NCI-H187 treated with DMSO at 0.1 percent for 48 hours (cell line): ENCODE data around the gene CRYBB3.
"Not testable (repeated sequence)": the region's sequence is repeated elsewhere in the genome, so short reads cannot be mapped to it uniquely, and the experiment has no call there.

ENCODE experiments used
- DNase-seq: peaks from one replicate; lab custom pipeline; 2025; lab: John Stamatoyannopoulos, UW

The CRYBB3 gene

DNA sequence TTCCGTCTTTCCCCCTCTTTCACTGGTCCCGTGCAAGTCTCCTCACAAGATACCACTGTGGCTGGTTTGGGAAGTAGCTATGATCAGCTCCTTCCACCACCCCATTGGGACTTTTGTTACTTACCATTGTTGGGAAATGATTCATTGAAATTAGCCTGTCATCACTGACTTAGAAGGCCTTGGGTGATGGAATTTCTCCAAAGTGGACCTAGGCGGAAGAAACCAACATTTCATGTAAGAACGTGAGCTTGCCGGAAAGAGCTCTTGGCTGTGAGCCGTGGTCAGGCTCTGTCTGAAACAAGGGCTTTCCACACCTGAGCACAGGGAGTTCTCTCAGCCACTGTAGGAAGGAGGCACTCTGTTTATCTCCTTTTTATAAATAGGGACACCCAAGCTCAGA lies 23.5 kb upstream of the CRYBB3 start:
- no peak for DNase-seq

DNA sequence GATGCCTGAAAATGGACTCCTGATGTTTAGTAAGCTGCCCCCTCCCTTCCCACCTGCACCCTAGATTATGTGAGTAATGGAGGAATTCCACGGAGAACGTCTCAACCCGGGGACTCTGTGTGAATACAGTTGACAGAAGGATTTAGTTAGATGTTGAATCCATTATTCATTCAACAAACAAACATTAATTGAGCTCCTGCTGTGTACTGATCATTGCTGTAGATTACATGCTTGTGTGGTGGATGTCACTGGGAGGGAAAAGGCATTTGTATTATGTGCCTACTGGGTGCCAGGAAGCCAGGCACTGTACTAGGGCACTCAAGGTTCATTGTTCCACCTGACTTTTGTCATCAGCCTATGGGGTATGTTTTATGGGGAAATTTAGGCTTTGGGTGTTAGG lies 22.9 kb upstream of the CRYBB3 start:
- DNase-seq: no peak

DNA sequence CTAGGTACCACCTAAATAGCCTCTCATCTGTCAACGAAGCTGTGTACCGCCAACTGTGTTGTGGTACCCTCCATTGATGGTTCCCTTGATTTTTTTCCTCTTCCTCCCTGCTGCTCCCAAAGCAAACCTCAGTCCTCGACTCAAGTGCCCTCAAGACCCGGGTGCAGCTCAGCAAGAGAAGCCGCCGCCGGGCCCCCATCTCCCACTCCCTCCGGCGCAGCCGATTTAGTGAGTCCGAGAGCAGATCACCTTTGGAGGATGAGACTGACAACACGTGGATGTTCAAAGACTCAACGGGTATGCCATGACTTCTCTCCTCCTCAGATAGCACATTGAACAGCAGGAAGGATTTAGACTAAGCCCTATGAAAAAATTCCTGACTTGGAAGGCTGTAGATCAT lies 22.4 kb upstream of the CRYBB3 start:
- no peak for DNase-seq

DNA sequence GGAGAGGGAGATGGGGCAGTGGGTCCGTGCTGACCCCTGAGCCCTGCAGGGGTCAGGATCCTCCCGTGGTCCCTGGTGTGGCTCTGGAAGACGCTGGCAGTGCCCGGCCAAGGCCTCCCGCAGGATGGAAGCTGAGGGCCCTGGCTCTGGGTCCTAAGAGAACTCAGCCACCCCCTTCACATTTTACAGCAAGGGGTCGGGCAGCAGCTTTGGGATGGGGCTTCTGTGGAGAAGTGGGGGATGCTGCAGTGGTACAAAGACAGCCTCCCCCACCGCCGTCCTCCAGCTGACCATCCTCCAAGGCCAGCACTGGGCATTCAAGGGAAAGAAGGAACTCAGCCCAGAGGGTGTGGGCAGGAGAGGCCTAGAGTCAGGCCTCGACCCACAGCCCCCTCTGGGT lies 21.8 kb upstream of the CRYBB3 start:
- DNase-seq: no peak

DNA sequence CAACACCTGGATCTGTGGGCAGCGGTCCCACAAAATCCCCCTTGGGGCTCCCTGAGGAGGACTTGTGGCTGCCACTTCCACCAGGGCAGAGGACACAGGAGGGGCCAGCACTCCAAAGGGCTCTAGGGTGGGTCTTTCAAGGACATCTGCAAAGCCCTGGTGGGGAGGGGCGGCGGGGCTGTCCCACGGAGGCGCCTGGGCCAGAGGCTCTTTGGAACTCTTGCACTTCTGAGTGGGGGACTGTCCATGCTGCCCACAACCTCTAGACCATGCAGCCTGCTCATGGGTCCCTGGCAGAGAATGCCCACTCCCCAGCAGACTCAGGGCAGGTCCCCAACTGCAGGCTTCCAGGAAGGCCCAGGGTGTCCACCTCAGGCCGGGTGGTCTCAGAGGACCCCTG lies 21.3 kb upstream of the CRYBB3 start:
- DNase-seq: not testable (repeated sequence)

DNA sequence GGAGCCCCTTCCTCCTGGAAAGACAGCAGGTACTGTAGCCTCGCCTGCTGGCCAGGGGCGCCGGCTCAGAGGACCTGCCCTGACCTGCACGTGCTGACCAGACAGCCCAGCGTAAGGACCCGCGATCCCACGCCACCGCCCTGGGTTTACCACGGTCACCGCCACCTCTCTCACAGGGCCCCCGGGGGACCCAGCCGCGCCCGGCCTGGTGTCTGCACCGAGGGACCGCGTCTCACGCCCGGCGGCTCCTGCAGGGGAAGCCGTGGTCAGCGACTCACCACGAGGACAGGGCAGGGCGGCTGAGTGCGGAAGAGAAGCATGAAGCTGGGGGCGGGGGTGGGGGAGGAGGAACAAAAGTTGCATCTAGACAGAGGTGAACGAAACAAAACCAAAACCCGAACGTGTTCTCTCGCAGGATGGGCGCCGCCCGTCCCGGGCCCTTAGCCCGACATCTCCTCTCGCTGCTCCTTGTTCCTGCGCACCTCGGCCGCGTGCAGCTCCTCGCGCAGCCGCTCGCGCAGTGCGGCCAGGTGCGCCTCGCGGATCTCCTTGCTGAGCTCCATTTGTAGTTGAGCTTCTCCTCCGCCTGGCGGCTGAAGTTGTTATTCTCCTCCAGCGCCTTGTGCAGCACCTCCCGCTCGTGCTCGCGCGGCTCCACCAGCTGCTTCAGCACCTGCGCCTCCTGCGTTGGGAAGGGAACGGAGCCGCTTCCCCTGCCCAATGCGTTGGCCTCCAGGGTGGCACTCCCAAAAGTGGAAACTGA lies 20.6 kb upstream of the CRYBB3 start:
- not testable (repeated sequence) for DNase-seq

DNA sequence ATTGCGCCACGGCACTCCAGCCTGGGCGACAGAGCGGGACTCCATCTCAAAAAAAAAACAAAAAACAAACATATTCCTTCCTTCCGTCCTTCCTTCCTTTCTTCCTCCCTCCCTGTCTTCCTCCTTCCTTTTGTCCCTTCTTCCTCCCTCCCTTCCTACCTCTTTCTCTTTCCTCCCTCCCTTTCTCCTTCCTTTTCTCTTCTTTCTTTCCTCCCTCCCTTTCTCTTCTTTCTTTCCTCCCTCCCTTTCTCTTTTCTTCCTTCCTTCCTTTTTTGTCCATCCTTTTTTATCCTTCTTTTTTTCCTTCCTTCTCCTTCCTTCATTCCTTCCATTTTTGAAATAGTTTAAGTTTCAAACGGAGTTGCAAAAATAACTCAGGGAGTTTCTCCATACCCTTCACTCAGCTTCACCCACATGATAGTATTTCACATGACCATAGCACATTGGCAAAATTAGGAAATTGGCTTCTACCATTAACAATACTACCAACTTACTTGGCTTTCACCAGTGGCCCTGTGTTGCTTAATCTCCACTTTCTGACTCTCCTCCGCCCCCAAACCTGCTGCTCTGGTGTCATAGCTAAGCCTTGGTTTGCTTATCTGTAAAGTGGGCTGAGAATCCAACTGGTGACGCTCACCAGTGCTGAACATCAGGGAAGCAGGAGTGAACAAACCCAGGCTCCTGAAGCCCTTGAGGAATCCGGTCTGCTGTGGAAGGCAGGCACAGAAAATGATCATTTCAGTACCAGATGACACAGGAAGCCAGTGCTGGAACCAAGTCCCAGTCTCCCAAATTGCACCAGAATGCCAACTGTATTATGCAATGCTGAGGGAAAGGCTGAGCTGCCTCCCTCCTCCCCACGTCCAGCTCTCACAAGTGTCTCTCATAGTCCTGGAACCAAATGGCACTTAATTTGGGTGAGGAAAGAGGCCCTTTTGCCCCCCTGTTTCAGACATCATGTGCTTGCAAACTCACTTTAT lies 17.2 kb upstream of the CRYBB3 start:
- no peak for DNase-seq

DNA sequence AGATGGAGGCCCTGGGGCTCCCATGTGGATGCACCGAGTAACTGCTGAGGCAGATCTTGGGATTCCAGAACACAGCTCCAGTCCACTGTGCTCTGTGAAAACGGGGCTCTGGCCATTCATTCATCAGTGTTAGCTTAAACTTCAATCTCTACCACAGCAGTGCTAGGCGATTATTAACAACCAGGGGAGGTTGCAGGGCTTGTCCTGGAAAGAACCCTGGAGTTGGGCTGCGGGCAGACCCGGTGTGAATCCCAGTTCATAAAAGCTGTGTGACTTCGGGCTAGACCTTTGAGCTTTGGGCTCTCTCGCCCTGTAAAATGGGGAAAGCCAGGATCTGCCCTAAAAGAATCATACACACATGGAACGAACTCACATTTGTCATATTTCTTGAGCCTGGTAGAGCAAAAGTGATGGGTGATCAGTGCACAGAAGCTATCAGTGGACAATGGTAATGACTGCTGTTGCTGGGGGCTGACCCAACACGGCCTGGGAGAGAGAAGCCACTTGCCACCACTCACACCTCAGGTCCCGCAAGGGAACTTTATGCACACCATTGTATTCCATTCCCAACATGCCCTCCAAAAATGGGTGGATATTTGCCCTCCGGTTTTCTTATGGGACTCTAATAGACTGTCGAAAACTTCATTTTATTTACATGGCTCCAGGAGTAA lies 15.6 kb upstream of the CRYBB3 start:
- DNase-seq: no peak

DNA sequence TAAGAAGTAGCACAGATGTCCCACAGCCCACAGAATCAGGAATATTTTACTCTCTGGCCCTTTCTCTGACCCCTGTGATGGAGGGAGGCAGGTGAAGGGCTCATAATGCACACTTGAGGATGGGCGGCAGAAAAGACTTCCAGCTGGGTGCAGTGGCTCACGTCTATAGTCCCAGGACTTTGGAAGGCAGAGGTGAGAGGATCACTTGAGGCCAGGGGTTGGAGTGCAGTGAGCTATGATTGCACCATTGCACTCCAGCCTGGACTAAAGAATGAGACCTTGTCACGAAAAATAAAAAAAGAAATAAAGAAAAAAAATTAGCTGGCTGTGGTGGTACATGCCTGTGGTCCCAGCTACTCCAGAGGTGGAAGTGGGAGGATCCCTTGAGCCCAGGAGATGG lies 13.5 kb upstream of the CRYBB3 start:
- DNase-seq: no peak

DNA sequence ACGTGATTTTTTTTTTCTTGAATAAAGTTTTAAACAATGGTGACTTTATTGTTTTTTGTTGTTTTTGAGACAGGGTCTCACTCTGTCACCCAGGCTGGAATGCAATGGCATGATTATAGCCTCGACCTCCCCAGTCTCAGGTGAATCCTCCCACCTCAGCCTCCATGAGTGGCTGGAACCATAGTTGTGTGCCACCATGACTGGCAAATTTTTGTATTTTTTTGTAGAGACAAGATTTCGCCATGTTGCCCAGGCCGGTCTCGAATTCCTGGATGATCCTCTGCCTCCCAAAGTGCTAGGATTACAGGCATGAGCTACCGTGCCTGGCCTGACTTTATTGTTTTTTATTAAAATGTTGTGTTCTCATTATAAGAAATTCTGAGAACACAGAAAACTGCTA lies 12.2 kb upstream of the CRYBB3 start:
- DNase-seq: no peak

DNA sequence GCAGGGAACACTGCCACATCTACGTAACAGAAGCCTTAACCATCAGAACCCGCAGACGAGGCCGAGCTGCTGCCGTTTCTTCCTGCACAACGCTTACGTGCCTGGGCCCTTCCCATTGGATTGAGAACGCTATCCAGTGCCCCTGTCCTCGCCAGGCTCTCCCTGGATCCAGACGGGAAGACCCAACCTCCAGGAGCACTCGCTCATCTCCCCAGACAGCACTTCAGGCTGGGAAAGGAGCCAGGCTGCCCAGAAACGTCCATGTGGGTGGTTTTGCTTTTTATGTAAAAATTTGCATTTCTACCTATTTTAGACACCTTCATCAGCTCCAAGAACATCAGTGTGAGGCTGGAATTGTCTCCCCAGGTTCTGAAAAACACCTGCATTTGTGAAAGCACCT lies 7.3 kb upstream of the CRYBB3 start:
- DNase-seq: no peak

DNA sequence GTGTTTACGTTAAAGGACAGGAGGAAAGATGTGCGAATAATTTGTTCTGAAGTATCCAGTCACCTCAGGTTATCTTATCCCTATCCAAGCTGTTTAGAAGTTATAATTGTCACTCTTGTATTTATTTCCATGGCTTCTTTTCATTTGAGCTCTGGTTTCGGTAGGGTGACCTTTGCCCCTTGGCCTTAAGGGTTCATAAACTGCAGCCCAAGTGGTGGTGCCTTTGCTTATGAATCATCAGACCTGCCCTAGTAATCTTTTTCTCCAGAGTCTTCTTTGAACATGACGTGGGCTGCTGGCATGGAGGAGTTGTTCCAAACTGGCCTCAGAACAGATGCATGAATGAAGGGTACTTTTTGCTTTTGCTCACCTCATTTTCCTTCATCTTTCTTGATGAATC lies 6.5 kb upstream of the CRYBB3 start:
- no peak for DNase-seq

DNA sequence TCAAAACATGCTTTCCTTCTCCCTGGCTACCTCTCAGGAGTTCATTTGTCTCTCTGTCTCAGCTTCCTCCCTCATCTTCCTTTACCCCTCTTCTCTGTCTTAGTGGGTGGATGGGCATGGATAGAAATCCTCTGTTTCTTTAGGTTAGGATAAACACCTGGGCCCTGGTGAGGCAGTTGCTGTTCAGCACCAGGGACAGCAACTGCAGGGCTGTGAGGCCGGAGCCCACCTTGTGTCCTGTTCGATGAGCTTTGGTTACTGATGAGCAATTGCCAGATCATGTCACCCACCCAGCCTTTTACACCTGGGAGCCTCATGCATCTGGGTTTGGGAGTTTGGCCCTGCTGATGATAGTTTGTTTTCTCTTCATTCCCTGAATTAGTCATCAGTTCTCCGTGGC lies 6.1 kb upstream of the CRYBB3 start:
- no peak for DNase-seq

DNA sequence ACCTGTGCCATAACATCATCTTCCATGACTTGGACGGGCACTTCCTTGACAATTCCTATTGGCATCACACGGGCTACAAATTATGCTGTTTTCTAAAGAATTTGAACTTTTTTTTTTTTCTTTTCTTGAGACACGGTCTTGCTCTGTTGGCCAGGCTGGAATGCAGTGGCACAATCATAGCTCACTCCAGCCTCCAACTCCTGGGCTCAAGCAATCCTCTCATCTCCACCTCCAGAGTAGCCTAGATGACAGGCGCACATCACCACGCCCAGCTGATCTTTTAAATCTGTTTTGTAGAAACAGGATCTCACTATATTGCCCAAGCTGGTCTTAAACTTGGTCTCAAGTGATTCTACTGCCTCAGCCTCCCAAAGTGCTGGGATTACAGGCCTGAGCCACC lies 3.3 kb upstream of the CRYBB3 start:
- no peak for DNase-seq

DNA sequence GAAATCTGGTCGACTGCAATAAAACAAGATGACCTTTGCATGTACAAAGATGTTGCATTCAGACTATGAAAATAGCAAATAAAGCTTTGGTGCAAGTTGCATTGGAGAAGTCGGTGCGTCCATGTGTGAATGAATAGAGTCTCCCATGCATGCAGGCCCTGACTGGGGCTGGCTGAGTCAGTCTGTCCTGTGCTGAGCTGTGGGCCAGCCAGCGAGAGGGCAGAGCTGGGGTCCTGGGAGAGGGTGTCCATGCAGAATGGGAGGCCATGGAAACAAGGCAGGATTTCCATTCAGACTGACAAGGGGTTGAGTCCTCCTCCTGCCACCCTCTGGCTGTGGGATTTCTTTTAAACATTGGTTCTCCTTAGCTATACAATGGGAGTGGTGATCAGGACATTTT lies 2.3 kb upstream of the CRYBB3 start:
- no peak for DNase-seq

DNA sequence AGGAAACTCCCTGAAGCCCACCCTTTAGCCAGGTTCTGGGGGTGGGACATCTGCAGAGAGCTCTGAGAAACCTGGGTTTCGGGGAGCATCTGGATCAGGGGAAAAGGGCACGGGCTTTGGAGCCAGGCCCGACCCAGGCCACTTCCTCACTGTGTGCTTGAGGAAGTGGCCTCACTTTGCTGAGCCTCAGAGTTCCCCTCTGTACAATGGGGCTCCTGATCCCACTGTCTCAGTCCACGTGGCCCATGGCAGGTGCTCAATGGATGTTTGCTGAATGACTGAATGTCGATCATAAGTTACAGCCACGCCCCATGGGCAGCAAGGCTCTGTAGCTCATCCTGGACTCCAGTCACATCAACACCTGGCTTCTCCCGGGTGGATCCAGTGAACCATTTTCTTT lies 1.3 kb downstream of the CRYBB3 start:
- DNase-seq: no peak

DNA sequence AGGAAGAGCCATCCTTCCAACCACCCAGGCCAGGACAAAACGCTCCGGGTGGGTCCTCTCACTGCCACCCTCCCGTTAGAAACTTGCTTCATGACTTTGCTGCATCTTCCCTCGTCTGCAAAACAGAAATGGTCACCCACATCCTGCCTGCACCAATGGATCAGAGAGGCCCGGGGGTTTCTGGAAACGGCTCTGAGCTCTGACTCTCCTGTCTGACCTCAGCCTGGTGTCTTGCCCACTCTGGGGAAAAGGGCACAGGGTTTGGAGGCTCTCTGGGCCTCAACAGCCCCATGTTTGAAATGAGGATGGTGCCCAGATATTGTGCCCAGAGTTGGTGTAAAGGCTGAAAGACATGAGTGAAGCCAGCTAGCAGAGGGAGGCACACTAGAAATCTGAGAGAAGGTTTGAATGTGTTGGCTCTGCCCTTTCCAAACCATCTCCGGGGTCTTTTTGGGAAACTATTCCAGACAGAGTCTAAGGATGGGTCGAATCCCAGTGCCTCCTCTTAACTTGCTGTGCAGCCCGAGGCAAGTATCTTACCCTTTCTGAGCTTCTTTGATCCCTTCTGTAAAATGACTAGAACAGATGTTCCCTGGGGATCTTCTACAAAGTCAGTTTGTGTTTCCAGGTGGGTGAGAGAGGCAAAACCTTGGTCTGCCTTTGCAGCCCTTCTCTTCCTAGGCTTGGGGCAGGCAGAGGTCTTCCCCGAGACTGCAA lies 2.1 kb downstream of the CRYBB3 start:
- no peak for DNase-seq

DNA sequence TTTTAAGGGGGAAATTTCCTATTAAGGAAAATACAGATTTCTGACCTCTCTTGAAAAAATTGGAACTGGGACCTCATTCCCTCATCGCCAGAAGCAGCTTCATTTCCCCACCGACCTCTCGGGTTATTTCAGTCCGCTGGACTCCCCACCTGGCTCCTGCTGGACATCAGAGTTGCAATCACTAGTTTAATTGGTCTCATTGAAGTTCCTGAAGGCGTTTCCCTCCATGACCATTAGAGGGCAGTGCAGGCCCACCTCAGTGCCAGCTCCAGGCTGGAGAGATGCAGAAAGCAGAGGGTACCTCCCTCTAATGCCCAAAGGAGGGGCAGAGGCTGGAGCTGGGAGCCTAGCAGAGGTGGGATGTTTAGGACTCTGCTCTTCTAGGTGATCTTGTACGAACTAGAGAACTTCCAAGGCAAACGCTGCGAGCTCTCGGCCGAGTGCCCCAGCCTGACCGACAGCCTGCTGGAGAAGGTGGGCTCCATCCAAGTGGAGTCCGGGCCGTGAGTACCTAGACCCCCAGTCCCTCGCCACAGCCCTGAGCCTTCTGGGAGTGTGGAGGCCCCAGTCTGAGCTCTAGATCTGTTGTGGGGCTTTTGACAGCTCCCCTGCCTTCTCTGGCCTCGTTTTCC lies 2.7 kb downstream of the CRYBB3 start:
- no peak for DNase-seq

DNA sequence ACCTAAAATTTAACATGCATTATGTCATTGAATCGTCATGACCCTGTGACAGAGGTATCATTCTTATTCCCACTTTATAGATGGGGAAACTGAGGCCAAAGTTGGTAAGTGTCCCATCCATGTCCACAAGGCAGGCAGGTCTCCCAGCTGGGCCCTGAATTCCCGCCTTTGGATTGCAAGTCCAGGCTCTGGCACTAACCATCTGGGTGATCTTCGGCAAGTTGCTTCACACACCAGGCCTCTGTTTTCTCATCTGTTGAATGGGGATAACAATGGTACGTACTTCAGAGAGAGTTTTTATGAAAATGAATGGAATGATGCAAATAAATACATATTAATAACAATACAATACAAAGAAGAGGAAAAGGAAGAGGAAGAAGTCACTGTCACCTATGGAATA lies 3.4 kb downstream of the CRYBB3 start:
- DNase-seq: no peak

DNA sequence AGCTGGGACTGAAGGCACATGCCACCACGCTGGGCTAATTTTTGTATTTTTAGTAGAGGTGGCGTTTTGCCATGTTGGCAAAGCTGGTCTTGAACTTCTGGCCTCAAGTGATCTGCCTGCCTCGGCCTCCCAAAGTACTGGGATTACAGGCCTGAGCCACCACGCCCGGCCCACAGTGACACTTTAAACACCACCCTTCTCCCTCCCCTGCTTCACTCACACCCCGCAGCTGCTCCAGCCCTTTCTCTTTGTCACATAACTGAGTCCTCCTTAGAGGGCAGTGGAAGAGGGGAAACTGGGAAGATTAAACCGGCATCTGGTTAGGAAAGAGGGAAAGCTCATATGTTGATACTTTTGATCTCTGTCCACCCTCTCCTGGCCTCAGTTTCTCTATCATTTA lies 4.9 kb downstream of the CRYBB3 start:
- DNase-seq: not testable (repeated sequence)

DNA sequence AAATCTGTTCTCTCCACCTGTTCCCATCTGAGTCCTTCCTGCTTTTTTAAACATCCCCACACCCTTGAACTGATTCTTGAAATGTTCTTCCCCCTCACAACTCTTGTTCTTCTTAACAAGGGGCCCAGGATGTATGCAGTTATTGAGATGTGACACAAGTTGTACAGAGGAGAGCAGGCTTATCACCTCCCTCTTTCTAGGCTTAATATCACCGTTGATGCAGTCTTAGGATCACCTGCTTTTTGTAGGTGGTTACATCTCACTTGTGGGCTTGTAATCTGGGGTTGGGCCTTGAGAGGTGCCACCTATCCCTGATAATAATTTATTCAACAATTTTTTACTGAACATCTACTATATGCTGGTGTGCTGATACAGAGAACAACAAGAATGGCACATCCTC lies 6.2 kb downstream of the CRYBB3 start:
- DNase-seq: no peak

DNA sequence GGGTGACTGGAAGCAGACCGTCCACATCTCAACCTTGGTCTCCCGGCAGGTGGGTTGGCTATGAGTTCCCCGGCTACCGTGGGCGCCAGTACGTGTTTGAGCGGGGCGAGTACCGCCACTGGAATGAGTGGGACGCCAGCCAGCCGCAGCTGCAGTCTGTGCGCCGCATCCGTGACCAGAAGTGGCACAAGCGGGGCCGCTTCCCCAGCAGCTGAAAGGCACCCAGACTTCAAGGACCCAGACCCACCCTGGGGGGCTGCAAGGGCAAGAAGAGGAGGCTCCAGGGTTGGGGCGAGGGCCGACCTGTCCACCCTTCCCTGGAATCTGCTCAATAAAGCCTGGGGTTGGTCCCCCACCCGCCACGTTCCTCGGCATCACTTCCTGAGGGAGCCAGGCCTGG lies 7.3 kb downstream of the CRYBB3 start:
- DNase-seq: no peak
